Endothelial cell of umbilical vein (primary cell): Measurements from ENCODE around the gene KRT32. TPM values are rescaled to one million over a fixed set of nuclear protein-coding genes. Genes with fewer than 3 reads are reported as not detected.

Source experiments
- Bru-seq: library from RNA; stranded (reverse); fragments of 400-500 nt; gene quantifications from one replicate; lab custom pipeline; 2021; lab: Mats Ljungman, UMichigan
- BruChase-seq, 2 experiments: library from RNA; stranded (reverse); fragments of 400-500 nt; gene quantifications; one replicate each; lab custom pipeline; 2021; lab: Mats Ljungman, UMichigan
- BruUV-seq: library from RNA; stranded (reverse); fragments of 400-500 nt; replicated peaks from 2 replicates; lab custom pipeline; 2021; lab: Mats Ljungman, UMichigan
- CTCF ChIA-PET: fragments of 300-600, 350-600 bp; sonication (Branson Sonifier 250); formaldehyde crosslinking; loops from one replicate; lab custom pipeline; 2021; ENCODE audit warnings: antibody characterized with exemption, inconsistent platforms; lab: Charles Lee
- POLR2A ChIA-PET: fragments of 300-600, 350-600 bp; sonication (Branson Sonifier 250); formaldehyde crosslinking; loops from one replicate; lab custom pipeline; 2021; ENCODE audit warnings: antibody characterized with exemption, inconsistent platforms; lab: Charles Lee
- DNase-seq: peaks from one replicate; pipeline ENCODE4 v3.0.0-alpha.2; 2011; ENCODE audit warnings: low read depth, low spot score
- FAIRE-seq: peaks from 2 replicates; lab custom pipeline; 2011; peaks lifted over from hg19 to GRCh38; lab: Jason Lieb, UNC
- H2AFZ ChIP-seq: 2 replicates; pipeline ENCODE4 v1.6.0; 2012; ENCODE audit warnings: low read depth, low read length, control low read depth, inconsistent platforms
- H3K27ac ChIP-seq: 2 replicates; pipeline ENCODE4 v1.5.1; 2011; ENCODE audit warnings: low read depth, mild to moderate bottlenecking, control low read depth, low read length, moderate library complexity; ENCODE audit not compliant: insufficient read depth
- H3K27me3 ChIP-seq, 2 experiments: 2 replicates each; pipeline versions ENCODE4 v1.6.0 to v1.6.1; 2011; ENCODE audit warnings: low read length in 2 of 2, mixed read lengths in 1 of 2; ENCODE audit not compliant: control insufficient read depth in 2 of 2, insufficient read depth in 2 of 2
- H3K36me3 ChIP-seq, 2 experiments: 2 replicates in 1 of 2; 3 replicates in 1 of 2; pipeline ENCODE4 v1.5.1; 2011; ENCODE audit warnings: low read length in 2 of 2, mild to moderate bottlenecking in 1 of 2, moderate library complexity in 1 of 2; ENCODE audit not compliant: control insufficient read depth in 2 of 2, insufficient read depth in 2 of 2; ENCODE audit errors: extremely low read depth in 1 of 2
- H3K4me1 ChIP-seq: 3 replicates; pipeline ENCODE4 v1.5.1; 2011; ENCODE audit warnings: mild to moderate bottlenecking, low read length; ENCODE audit not compliant: control insufficient read depth, insufficient read depth; ENCODE audit errors: extremely low read depth
- H3K4me2 ChIP-seq: 2 replicates; pipeline ENCODE4 v1.6.1; 2011; ENCODE audit warnings: low read length, control low read depth, mixed read lengths; ENCODE audit not compliant: insufficient read depth
- H3K4me3 ChIP-seq, 3 experiments: fragments of 200-600 bp in 1 of 3; sonication (generic), shearing (Covaris generic) in 1 of 3; replicated peaks in 1 of 3; 2 replicates each; pipeline ENCODE4 v1.5.1; 2011 to 2016; ENCODE audit warnings: control low read depth in 3 of 3, low read length in 3 of 3, mild to moderate bottlenecking in 2 of 3, inconsistent platforms in 1 of 3, low read depth in 1 of 3, moderate library complexity in 1 of 3; ENCODE audit not compliant: insufficient read depth in 1 of 3
- H3K79me2 ChIP-seq: 2 replicates; pipeline ENCODE4 v1.6.0; 2012; ENCODE audit warnings: low read length, inconsistent platforms; ENCODE audit not compliant: control insufficient read depth, insufficient read depth
- H3K9ac ChIP-seq: replicated peaks from 2 replicates; pipeline ENCODE3; 2011; ENCODE audit warnings: low read length, control low read depth; ENCODE audit not compliant: insufficient read depth; ENCODE audit errors: extremely low read depth
- H3K9me1 ChIP-seq: replicated peaks from 3 replicates; pipeline ENCODE4 v1.6.0; 2011; ENCODE audit warnings: mild to moderate bottlenecking, low read length; ENCODE audit not compliant: control insufficient read depth, insufficient read depth; ENCODE audit errors: extremely low read depth
- H3K9me3 ChIP-seq: replicated peaks from 2 replicates; pipeline ENCODE4 v1.5.1; 2012; ENCODE audit warnings: low read length, inconsistent platforms; ENCODE audit not compliant: control insufficient read depth, insufficient read depth
- H4K20me1 ChIP-seq: replicated peaks from 2 replicates; pipeline ENCODE3; 2011; ENCODE audit warnings: mild to moderate bottlenecking, low read length; ENCODE audit not compliant: control insufficient read depth, insufficient read depth; ENCODE audit errors: extremely low read depth
- CTCF ChIP-seq, 2 donors: IDR thresholded peaks; 1 replicate in 1 of 2; 2 replicates in 1 of 2; pipeline ENCODE4 v1.5.1; 2011; ENCODE audit warnings: low read length in 2 of 2, mild to moderate bottlenecking in 2 of 2, moderate library complexity in 2 of 2, control low read depth in 1 of 2, inconsistent platforms in 1 of 2, low read depth in 1 of 2; ENCODE audit not compliant: insufficient read depth in 1 of 2; ENCODE audit errors: extremely low read depth in 1 of 2
- EZH2 ChIP-seq: IDR thresholded peaks from 2 replicates; pipeline ENCODE4 v1.6.1; 2012; ENCODE audit warnings: borderline replicate concordance, low read depth, mild to moderate bottlenecking, moderate library complexity, low read length, inconsistent platforms; ENCODE audit not compliant: severe bottlenecking
- FOS ChIP-seq: IDR thresholded peaks from 2 replicates; pipeline ENCODE4 v1.6.1; 2011; ENCODE audit warnings: mild to moderate bottlenecking, low read length, moderate library complexity, borderline replicate concordance; ENCODE audit not compliant: insufficient read depth
- GATA2 ChIP-seq: IDR thresholded peaks from 2 replicates; pipeline ENCODE4 v1.7.0; 2011; ENCODE audit warnings: low read depth, mild to moderate bottlenecking, moderate library complexity, mixed read lengths, low read length; ENCODE audit not compliant: insufficient read length, insufficient read depth
- JUN ChIP-seq: IDR thresholded peaks from 2 replicates; pipeline ENCODE4 v1.6.1; 2011; ENCODE audit warnings: borderline replicate concordance, low read depth; ENCODE audit not compliant: insufficient read length, insufficient read depth
- MYC ChIP-seq: IDR thresholded peaks from one replicate; pipeline ENCODE4 v1.6.1; 2011; ENCODE audit warnings: mild to moderate bottlenecking, low read depth, low read length
- POLR2A ChIP-seq: IDR thresholded peaks from 2 replicates; pipeline ENCODE4 v1.6.1; 2012; ENCODE audit warnings: low read depth, mild to moderate bottlenecking, control low read depth, low read length
- POLR2AphosphoS5 ChIP-seq: IDR thresholded peaks from 2 replicates; pipeline ENCODE4 v1.6.1; 2012; ENCODE audit warnings: low read depth, mild to moderate bottlenecking, control low read depth, low read length, moderate library complexity; ENCODE audit not compliant: insufficient read depth
- dilution Hi-C: fragments of 300-500 bp; cut with MboI; formaldehyde crosslinking; loops from one replicate; pipeline ENCODE4 v1.15.0; 2019; ENCODE audit warnings: low sequenced_read_pairs; ENCODE audit not compliant: extremely low pct_ligation_motif_present
- intact Hi-C: fragments of 100-400 bp; cut with micrococcal nuclease; formaldehyde crosslinking; loops from one replicate; pipeline ENCODE4 v1.10.0; 2022
- long read RNA-seq: library from polyadenylated mRNA; stranded (forward); transcript quantifications from one replicate; pipeline ENCODE4 v2.0.0, GENCODE V29; 2021
- polyA minus RNA-seq, 3 experiments: library from RNA; depleted of rRNA, polyadenylated mRNA; stranded (reverse); fragments of >200 nt; gene quantifications; 1 replicate in 1 of 3; 2 replicates in 2 of 3; pipeline ENCODE4 v1.2.3, GENCODE V29; 2011
- polyA plus RNA-seq, 4 experiments: library from polyadenylated mRNA; depleted of rRNA in 3 of 4; stranded (reverse) in 3 of 4; unstranded in 1 of 4; fragments of >200 nt; gene quantifications; 2 replicates each; pipeline versions ENCODE4 v1.2.1 to v1.2.3, GENCODE V29; 2011 to 2012; ENCODE audit warnings: missing spikeins in 1 of 4
- total RNA-seq: library from RNA; stranded (reverse); gene quantifications from 2 replicates; pipeline ENCODE4 v1.2.3, GENCODE V29; 2021
- TF ChIP-seq, protein P1 (sequence below): IDR thresholded peaks from 2 replicates; pipeline ENCODE4 v1.6.1; 2011; ENCODE audit not compliant: insufficient read depth, insufficient read length

Gene KRT32
- total RNA-seq (not detected in 2 replicates), polyA plus RNA-seq (not detected in 2 replicates), polyA minus RNA-seq (not detected in 2 replicates), Bru-seq, nascent RNA (not detected), BruChase-seq, experiment 1, labeled RNA remaining after a 6-hour chase (not detected), BruChase-seq, experiment 2, labeled RNA remaining after a 2-hour chase (not detected)
- polyA plus RNA-seq (2011; cell fraction: cytosol; rRNA removed): not detected in 2 replicates
- polyA plus RNA-seq (2011; cell fraction: nucleus; rRNA removed): not detected in 2 replicates
- not detected in 2 replicates for polyA plus RNA-seq (2012)
- polyA minus RNA-seq (2011; cell fraction: cytosol; rRNA and poly(A)+ RNA removed): not detected
- not detected in 2 replicates for polyA minus RNA-seq (2011; cell fraction: nucleus; rRNA and poly(A)+ RNA removed)
- long read RNA-seq: 0 reads

- Histone ChIP-seq H3K4me2 (no peak within 1 kb of the TSS), H3K9ac (no peak within 1 kb of the TSS), H4K20me1 (no peaks in the 10 kb centered on the region), H3K79me2 (no peaks in the 10 kb centered on the region), H3K36me3 (no peaks in the 10 kb centered on the region), H3K9me1 (no peaks in the 10 kb centered on the region), H3K27ac (no peak within 1 kb of the TSS), H3K9me3 (no peaks in the 10 kb centered on the region), H3K4me1 (no peaks in the 10 kb centered on the region), H3K27me3 (peaks cover 3 to 9% of the 10 kb centered on the region in 2 experiments), H2AFZ (no peak within 1 kb of the TSS), H3K4me3 (no peak within 1 kb of the TSS)
- POLR2A ChIA-PET: no interaction called here
- FAIRE-seq (no peak), DNase-seq (no peak)
- dilution Hi-C loops (no loop called here), intact Hi-C loops (no loop called here)
- no TSS peak for BruUV-seq
- TF ChIP-seq, protein P1, sequence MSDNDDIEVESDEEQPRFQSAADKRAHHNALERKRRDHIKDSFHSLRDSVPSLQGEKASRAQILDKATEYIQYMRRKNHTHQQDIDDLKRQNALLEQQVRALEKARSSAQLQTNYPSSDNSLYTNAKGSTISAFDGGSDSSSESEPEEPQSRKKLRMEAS: no peak
- TF ChIP-seq GATA2 (no peak), EZH2 (no peak), CTCF (IDR thresholded peaks at IDR 0.05; ENCODE audit: extremely low read depth in 1 of 2, insufficient read depth in 1 of 2, low read depth in 1 of 2, low read length in 2 of 2) (no peak), FOS (no peak), POLR2A (no peak), MYC (no peak), JUN (no peak), POLR2AphosphoS5 (no peak)
- CTCF ChIA-PET: interaction anchor here (1.0 to 1.1 kb wide), 2 partner anchors 20 to 82 kb away, joined by 4 read pairs; no protein-coding TSS in a partner anchor
These were observed at the start of gene KRT32 for GRCh38 chr17:41466988-41467387. Gene KRT32, minus strand, starts transcription at chr17:41467386. Its CDS starts 61 bp downstream, at chr17:41467325.
